SW 1271 (cell line): ENCODE measurements around the gene SLC26A1.
A peak's percentile ranks its signal among the peaks of the same experiment; 100 is the strongest.
"Not testable (repeated sequence)": the region's sequence is repeated elsewhere in the genome, so short reads cannot be mapped to it uniquely, and the experiment has no call there.

Source experiments
- DNase-seq, 2 experiments: peaks; one replicate each; lab custom pipeline; 2025; lab: John Stamatoyannopoulos, UW

Gene SLC26A1

GRCh38 chr4:984336-985054 lies 8.7 kb downstream of the SLC26A1 start:
- no peak for DNase-seq

- DNase-seq: no peak
These were observed 10.4 kb downstream of the SLC26A1 start for GRCh38 chr4:982814-983213.

GRCh38 chr4:982291-982690 lies 10.9 kb downstream of the SLC26A1 start:
- no peak for DNase-seq

GRCh38 chr4:978957-979701 lies 14.1 kb downstream of the SLC26A1 start:
- DNase-seq: no peak

- DNase-seq: not testable (repeated sequence)
These were observed 17.2 kb downstream of the SLC26A1 start for GRCh38 chr4:976016-976415.

DNA sequence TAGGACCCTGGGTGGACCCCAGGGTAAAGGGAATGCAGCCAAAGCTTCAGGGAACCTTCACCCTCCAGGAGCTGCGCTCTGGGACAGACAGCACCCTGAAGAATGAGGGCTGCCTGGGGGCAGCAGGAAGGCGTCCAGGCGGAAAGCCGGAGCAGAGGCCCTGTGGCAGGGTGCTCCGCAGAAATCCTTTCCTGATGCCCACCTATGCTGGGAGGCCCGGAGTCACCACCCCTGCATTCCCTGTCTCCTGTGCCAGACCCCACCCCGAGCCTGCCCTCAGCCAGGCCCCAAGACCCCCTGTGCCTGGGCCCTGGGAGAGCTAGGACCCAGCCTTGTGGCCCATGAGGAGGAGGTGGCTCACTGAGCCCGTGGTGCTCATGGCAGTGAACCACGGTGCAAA lies 18.5 kb downstream of the SLC26A1 start:
- no peak for DNase-seq

GRCh38 chr4:973431-974397 lies 19.5 kb downstream of the SLC26A1 start, which contains the start of gene DGKQ:
TSS of gene DGKQ (minus strand) at chr4:973569. CDS start at chr4:973482, 87 bp downstream.
- peak; percentile 12 to 64 for DNase-seq

DNA sequence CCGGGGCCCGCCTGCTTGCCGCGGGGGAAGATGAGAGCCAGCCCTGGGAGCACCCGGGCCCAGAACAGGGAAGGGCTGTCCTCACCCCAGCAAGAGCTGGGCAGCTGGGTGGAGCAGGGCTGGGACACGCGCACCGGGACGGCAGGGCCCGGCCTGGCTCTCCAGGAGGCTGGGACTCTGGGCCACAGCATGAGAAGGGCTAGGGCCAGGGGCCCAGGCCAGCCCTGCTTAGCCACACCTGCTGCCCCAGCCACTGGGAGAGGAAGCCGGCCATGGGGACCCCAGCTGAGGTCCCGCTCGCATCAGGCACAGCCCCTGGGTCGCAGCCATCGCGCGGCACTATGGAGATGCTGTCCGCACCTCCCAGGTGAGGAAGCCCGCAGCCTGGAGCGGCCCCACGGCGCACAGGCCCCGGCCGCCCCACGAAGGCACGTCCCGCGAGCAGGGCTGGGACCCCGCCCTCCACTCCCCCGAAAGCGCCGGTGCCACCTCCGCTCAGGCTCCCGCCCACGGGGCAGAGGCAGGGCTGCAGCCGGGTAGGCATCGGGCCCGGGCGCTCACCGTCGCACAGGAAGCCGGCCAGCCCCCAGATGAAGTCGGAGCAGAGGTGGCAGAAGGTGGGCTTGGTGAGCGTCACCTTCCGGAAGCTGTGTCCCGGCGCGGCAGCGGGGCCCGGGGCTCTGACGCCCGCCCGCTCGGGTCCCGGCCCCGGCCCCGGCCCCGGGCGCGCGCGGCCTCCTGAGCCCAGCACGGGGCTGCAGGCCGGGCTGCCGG lies 20.4 kb downstream of the SLC26A1 start:
- DNase-seq: no peak

GRCh38 chr4:971666-972500 lies 21.3 kb downstream of the SLC26A1 start:
- no peak for DNase-seq

DNA sequence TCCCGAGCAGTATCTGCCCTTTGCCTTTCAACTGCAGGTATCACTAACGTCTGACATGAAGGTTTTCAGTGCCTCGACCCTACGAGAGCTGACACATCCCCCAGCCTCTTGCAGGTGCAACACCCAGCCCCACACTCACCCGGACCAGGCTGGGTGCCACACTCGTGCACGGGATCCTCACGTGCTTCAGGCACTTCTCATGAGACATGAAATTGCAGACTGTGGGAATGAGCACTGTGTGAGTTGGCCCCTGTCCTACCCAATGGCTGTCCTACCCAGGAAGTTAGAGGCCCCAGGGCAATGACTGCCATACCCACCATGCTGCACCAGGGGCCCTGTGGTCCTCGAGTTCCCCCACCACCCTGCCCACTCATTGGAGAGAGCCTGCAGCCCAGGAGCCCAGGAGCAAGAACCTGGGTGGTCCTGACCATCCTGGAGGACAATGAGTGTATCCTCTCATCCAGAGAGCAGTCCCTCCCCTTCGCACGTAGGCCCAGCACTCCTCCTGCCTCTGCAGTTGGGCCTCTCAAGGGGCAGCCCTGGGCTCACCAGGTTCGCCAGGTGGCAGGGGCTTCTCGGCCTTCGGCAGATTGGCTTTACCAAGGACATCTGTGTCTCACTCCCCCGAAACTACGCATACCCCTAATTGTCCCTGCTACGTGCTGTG lies 22.2 kb downstream of the SLC26A1 start:
- no peak for DNase-seq

GRCh38 chr4:970046-970745 lies 23.0 kb downstream of the SLC26A1 start:
- no peak for DNase-seq

GRCh38 chr4:968621-969394 lies 24.4 kb downstream of the SLC26A1 start:
- no peak for DNase-seq

DNA sequence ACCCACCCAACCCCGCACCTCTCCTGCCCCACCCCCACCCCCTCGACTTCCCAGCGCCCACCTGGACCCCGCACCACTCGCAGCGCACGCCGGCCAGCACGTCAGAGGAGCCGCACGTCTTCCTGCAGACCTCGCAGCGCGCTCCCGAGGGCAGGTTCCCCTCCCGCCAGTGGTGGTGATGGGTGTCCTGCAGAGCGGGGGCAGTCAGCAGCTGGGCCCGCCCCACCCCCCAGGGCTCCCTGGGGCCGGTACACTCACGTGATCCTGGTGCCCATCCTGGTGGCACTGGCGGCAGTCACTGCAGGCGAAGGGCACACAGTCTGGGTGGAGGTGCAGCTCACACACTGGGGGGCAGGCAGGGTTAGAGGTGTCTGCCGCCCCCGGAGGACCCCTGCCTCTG lies 25.0 kb downstream of the SLC26A1 start:
- DNase-seq: no peak

- no peak for DNase-seq
These were observed 25.8 kb downstream of the SLC26A1 start for GRCh38 chr4:967113-968104.

GRCh38 chr4:966266-967112 lies 26.7 kb downstream of the SLC26A1 start:
- no peak for DNase-seq

DNA sequence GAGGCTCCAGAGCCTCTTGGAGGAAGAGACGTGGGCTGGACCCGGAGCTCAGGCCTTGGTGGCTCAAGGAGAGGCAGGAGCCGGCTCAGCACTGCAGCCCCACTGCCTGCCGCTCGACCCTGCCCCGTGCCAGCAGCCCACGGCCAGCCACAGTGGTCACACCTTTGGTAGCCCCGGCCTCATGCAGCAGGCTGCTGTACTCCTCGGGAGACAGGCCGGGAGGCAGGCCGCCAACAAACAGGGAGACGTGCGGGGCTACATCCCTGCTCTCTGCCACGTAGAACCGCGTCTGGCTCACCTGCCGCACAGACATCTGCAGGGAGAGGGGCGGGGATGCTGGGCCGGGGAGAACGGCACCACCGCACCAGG lies 27.5 kb downstream of the SLC26A1 start:
- no peak for DNase-seq
